Measurements from ENCODE around the gene TRNAU1AP.

TRNAU1AP gene

GRCh38 chr1:28560886-28561285 is 8.0 kb downstream of the TRNAU1AP start:
- Histone ChIP-seq H3K27ac (ENCODE audit: low read depth, low read length) (no peak overlapping the region), H3K18ac (ENCODE audit: low read length) (no peak overlapping the region), H3K4me1 (ENCODE audit: control insufficient read depth in 1 of 2, insufficient read depth in 2 of 2, low read length in 2 of 2) (no peaks in the 10 kb centered on the region), H3K23ac (ENCODE audit: low read length) (no peak overlapping the region), H3K27me3 (ENCODE audit: insufficient read depth, low read length) (no peaks in the 10 kb centered on the region), H3K4ac (ENCODE audit: low read depth, low read length) (no peak overlapping the region), H2AK5ac (ENCODE audit: low read length) (no peak overlapping the region), H4K8ac (ENCODE audit: low read depth, low read length) (no peak overlapping the region), H3K36me3 (ENCODE audit: control insufficient read depth in 1 of 2, insufficient read depth in 2 of 2, low read length in 2 of 2) (peaks cover 51 to 61% of the 10 kb centered on the region in 2 experiments), H4K91ac (ENCODE audit: low read depth, low read length) (no peak overlapping the region), H3K4me2 (ENCODE audit: low read length) (no peak overlapping the region), H3K4me3 (ENCODE audit: low read depth, low read length) (no peak overlapping the region), H3K9ac (ENCODE audit: low read length) (no peak overlapping the region), H2AFZ (ENCODE audit: insufficient read depth, low read length, poor library complexity) (no peak overlapping the region), H4K12ac (ENCODE audit: low read depth, low read length) (no peak overlapping the region), H3K14ac (ENCODE audit: low read length) (no peak overlapping the region), H2BK12ac (ENCODE audit: low read length) (no peak overlapping the region), H3K9me3 (ENCODE audit: insufficient read depth, low read depth, low read length) (no peaks in the 10 kb centered on the region), H2BK120ac (ENCODE audit: insufficient read depth, low read length, poor library complexity) (no peak overlapping the region), H2BK5ac (ENCODE audit: low read depth, low read length, poor library complexity) (no peak overlapping the region), H3K79me2 (ENCODE audit: control insufficient read depth, insufficient read depth, low read length, poor library complexity) (no peaks in the 10 kb centered on the region), H3K79me1 (ENCODE audit: low read length) (no peaks in the 10 kb centered on the region)
- WGBS (ENCODE audit: extremely low coverage, insufficient coverage, insufficient read length) = no CpG with 5 or more reads among the region's 3 CpGs
- DNase-seq = no peak

GRCh38 chr1:28564310-28564709 is 11.4 kb downstream of the TRNAU1AP start:
- no peak overlapping the region for H4K91ac ChIP-seq (ENCODE audit: low read depth, low read length)
- no peak overlapping the region for H2BK120ac ChIP-seq (ENCODE audit: insufficient read depth, low read length, poor library complexity)
- H3K18ac ChIP-seq (ENCODE audit: low read length) = no peak overlapping the region
- no peak overlapping the region for H2BK12ac ChIP-seq (ENCODE audit: low read length)
- peaks cover 48 to 71% of the 10 kb centered on the region in 2 experiments for H3K36me3 ChIP-seq (ENCODE audit: control insufficient read depth in 1 of 2, insufficient read depth in 2 of 2, low read length in 2 of 2)
- no peak overlapping the region for H3K4me2 ChIP-seq (ENCODE audit: low read length)
- H4K8ac ChIP-seq (ENCODE audit: low read depth, low read length) = no peak overlapping the region
- H3K14ac ChIP-seq (ENCODE audit: low read length) = no peak overlapping the region
- no peak overlapping the region for H2AFZ ChIP-seq (ENCODE audit: insufficient read depth, low read length, poor library complexity)
- no peak overlapping the region for H3K27ac ChIP-seq (ENCODE audit: low read depth, low read length)
- H3K79me1 ChIP-seq (ENCODE audit: low read length) = no peaks in the 10 kb centered on the region
- H3K4me1 ChIP-seq (ENCODE audit: control insufficient read depth in 1 of 2, insufficient read depth in 2 of 2, low read length in 2 of 2) = no peaks in the 10 kb centered on the region
- no peak for DNase-seq
- H4K12ac ChIP-seq (ENCODE audit: low read depth, low read length) = no peak overlapping the region
- no peak overlapping the region for H3K4ac ChIP-seq (ENCODE audit: low read depth, low read length)
- no peaks in the 10 kb centered on the region for H3K79me2 ChIP-seq (ENCODE audit: control insufficient read depth, insufficient read depth, low read length, poor library complexity)
- no peak overlapping the region for H3K9ac ChIP-seq (ENCODE audit: low read length)
- H3K23ac ChIP-seq (ENCODE audit: low read length) = no peak overlapping the region
- H2BK5ac ChIP-seq (ENCODE audit: low read depth, low read length, poor library complexity) = no peak overlapping the region
- no peak overlapping the region for H3K4me3 ChIP-seq (ENCODE audit: low read depth, low read length)
- no peak overlapping the region for H2AK5ac ChIP-seq (ENCODE audit: low read length)
- H3K27me3 ChIP-seq (ENCODE audit: insufficient read depth, low read length) = no peaks in the 10 kb centered on the region
- H3K9me3 ChIP-seq (ENCODE audit: insufficient read depth, low read depth, low read length) = no peaks in the 10 kb centered on the region

- no peak overlapping the region for H4K8ac ChIP-seq (ENCODE audit: low read depth, low read length)
- no peak overlapping the region for H3K4ac ChIP-seq (ENCODE audit: low read depth, low read length)
- H3K36me3 ChIP-seq (ENCODE audit: control insufficient read depth in 1 of 2, insufficient read depth in 2 of 2, low read length in 2 of 2) = peaks cover 49 to 69% of the 10 kb centered on the region in 2 experiments
- H3K79me2 ChIP-seq (ENCODE audit: control insufficient read depth, insufficient read depth, low read length, poor library complexity) = no peaks in the 10 kb centered on the region
- H3K4me3 ChIP-seq (ENCODE audit: low read depth, low read length) = no peak overlapping the region
- H2BK5ac ChIP-seq (ENCODE audit: low read depth, low read length, poor library complexity) = no peak overlapping the region
- H3K79me1 ChIP-seq (ENCODE audit: low read length) = no peaks in the 10 kb centered on the region
- no CpG with 5 or more reads among the region's 7 CpGs for WGBS (ENCODE audit: extremely low coverage, insufficient coverage, insufficient read length)
- no peak overlapping the region for H2AK5ac ChIP-seq (ENCODE audit: low read length)
- DNase-seq = no peak
- no peak overlapping the region for H4K91ac ChIP-seq (ENCODE audit: low read depth, low read length)
- no peak overlapping the region for H3K27ac ChIP-seq (ENCODE audit: low read depth, low read length)
- no peaks in the 10 kb centered on the region for H3K27me3 ChIP-seq (ENCODE audit: insufficient read depth, low read length)
- H3K4me1 ChIP-seq (ENCODE audit: control insufficient read depth in 1 of 2, insufficient read depth in 2 of 2, low read length in 2 of 2) = no peaks in the 10 kb centered on the region
- H3K4me2 ChIP-seq (ENCODE audit: low read length) = no peak overlapping the region
- H4K12ac ChIP-seq (ENCODE audit: low read depth, low read length) = no peak overlapping the region
- no peak overlapping the region for H3K18ac ChIP-seq (ENCODE audit: low read length)
- no peak overlapping the region for H3K23ac ChIP-seq (ENCODE audit: low read length)
- H2AFZ ChIP-seq (ENCODE audit: insufficient read depth, low read length, poor library complexity) = no peak overlapping the region
- no peak overlapping the region for H2BK120ac ChIP-seq (ENCODE audit: insufficient read depth, low read length, poor library complexity)
- no peak overlapping the region for H3K14ac ChIP-seq (ENCODE audit: low read length)
- no peaks in the 10 kb centered on the region for H3K9me3 ChIP-seq (ENCODE audit: insufficient read depth, low read depth, low read length)
- no peak overlapping the region for H2BK12ac ChIP-seq (ENCODE audit: low read length)
- no peak overlapping the region for H3K9ac ChIP-seq (ENCODE audit: low read length)
Observed at GRCh38 chr1:28565040-28565439, 12.2 kb downstream of the TRNAU1AP start.

DNA sequence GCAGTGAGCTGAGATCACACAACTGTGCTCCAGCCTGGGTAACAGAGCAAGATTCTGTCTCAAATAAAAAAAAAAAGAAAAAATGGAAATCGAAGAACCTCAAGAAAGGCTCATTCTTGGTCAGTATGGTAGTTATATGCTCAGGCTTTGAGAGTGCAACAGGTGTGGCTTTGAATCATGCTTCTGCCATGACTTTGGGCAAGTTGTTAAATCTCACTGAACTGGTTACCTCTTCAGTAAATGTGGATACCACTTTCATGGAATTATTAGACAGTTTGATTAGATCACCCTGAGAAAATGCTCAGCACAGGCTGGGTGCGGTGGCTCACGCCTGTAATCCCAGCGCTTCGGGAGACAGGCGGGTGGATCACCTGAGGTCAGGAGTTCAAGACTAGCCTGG is 12.8 kb downstream of the TRNAU1AP start:
- Histone ChIP-seq H3K4me2 (ENCODE audit: low read length) (no peak overlapping the region), H3K23ac (ENCODE audit: low read length) (no peak overlapping the region), H3K9ac (ENCODE audit: low read length) (no peak overlapping the region), H3K18ac (ENCODE audit: low read length) (no peak overlapping the region), H3K79me2 (ENCODE audit: control insufficient read depth, insufficient read depth, low read length, poor library complexity) (no peaks in the 10 kb centered on the region), H2AK5ac (ENCODE audit: low read length) (no peak overlapping the region), H3K4me3 (ENCODE audit: low read depth, low read length) (no peak overlapping the region), H4K91ac (ENCODE audit: low read depth, low read length) (no peak overlapping the region), H3K4ac (ENCODE audit: low read depth, low read length) (no peak overlapping the region), H2AFZ (ENCODE audit: insufficient read depth, low read length, poor library complexity) (no peak overlapping the region), H2BK5ac (ENCODE audit: low read depth, low read length, poor library complexity) (no peak overlapping the region), H3K4me1 (ENCODE audit: control insufficient read depth in 1 of 2, insufficient read depth in 2 of 2, low read length in 2 of 2) (no peaks in the 10 kb centered on the region), H2BK12ac (ENCODE audit: low read length) (no peak overlapping the region), H4K12ac (ENCODE audit: low read depth, low read length) (no peak overlapping the region), H4K8ac (ENCODE audit: low read depth, low read length) (no peak overlapping the region), H3K36me3 (ENCODE audit: control insufficient read depth in 1 of 2, insufficient read depth in 2 of 2, low read length in 2 of 2) (peaks cover 47 to 67% of the 10 kb centered on the region in 2 experiments), H3K14ac (ENCODE audit: low read length) (no peak overlapping the region), H3K27ac (ENCODE audit: low read depth, low read length) (no peak overlapping the region), H2BK120ac (ENCODE audit: insufficient read depth, low read length, poor library complexity) (no peak overlapping the region), H3K27me3 (ENCODE audit: insufficient read depth, low read length) (no peaks in the 10 kb centered on the region), H3K79me1 (ENCODE audit: low read length) (no peaks in the 10 kb centered on the region), H3K9me3 (ENCODE audit: insufficient read depth, low read depth, low read length) (no peaks in the 10 kb centered on the region)
- no peak for DNase-seq
- no CpG with 5 or more reads among the region's 6 CpGs for WGBS (ENCODE audit: extremely low coverage, insufficient coverage, insufficient read length)

All from trophoblast cell (in vitro differentiated cells and primary cell).